HepG2 (cell line): Measurements from ENCODE around the gene CHDH. TPM values are rescaled to one million over a fixed set of nuclear protein-coding genes. Genes with fewer than 3 reads are reported as not detected.

Experiments used
- ATF1 ChIP-seq: IDR thresholded peaks from 2 replicates; pipeline ENCODE4 v1.6.1; 2016; ENCODE audit warnings: mild to moderate bottlenecking, control low read depth
- CCAR2 ChIP-seq: fragments of 200-400 bp; formaldehyde crosslinking; optimal IDR thresholded peaks from 2 replicates; pipeline ENCODE3; 2018; ENCODE audit warnings: low read depth, mild to moderate bottlenecking, low read length, moderate library complexity
- CREBL2 ChIP-seq: sonication (generic); formaldehyde crosslinking; IDR thresholded peaks from 2 replicates; pipeline ENCODE4 v1.8.1; 2023; ENCODE audit warnings: missing genetic modification reagents, mild to moderate bottlenecking, borderline replicate concordance
- HHEX ChIP-seq: IDR thresholded peaks from 2 replicates; pipeline ENCODE4 v1.6.1; 2016; ENCODE audit warnings: control low read depth
- HNF1A ChIP-seq, 2 experiments: sonication (generic) in 1 of 2; formaldehyde crosslinking in 1 of 2; IDR thresholded peaks; 2 replicates each; pipeline versions ENCODE4 v1.4.0 to v1.6.1; 2016 to 2020; ENCODE audit warnings: borderline replicate concordance in 1 of 2, low read depth in 1 of 2, mild to moderate bottlenecking in 1 of 2, missing genetic modification reagents in 1 of 2
- HNF4A ChIP-seq: sonication (generic); formaldehyde crosslinking; IDR thresholded peaks from 2 replicates; pipeline ENCODE4 v1.4.0; 2020; ENCODE audit warnings: missing genetic modification reagents
- KLF6 ChIP-seq: IDR thresholded peaks from 2 replicates; pipeline ENCODE4 v1.8.0; 2016; ENCODE audit warnings: missing biosample characterization, missing genetic modification reagents
- KMT2B ChIP-seq: IDR thresholded peaks from 2 replicates; pipeline ENCODE4 v1.6.1; 2016; ENCODE audit warnings: missing genetic modification reagents, missing compliant biosample characterization
- MEIS2 ChIP-seq: sonication (generic); formaldehyde crosslinking; IDR thresholded peaks from 2 replicates; pipeline ENCODE4 v1.9.0; 2021; ENCODE audit warnings: mild to moderate bottlenecking, missing genetic modification reagents
- NRL ChIP-seq: sonication (generic); formaldehyde crosslinking; IDR thresholded peaks from 2 replicates; pipeline ENCODE4 v1.5.0; 2020; ENCODE audit warnings: missing genetic modification reagents, mild to moderate bottlenecking, moderate library complexity, borderline replicate concordance
- RAD51 ChIP-seq: fragments of 450-650 bp; IDR thresholded peaks from 2 replicates; pipeline ENCODE4 v1.6.1; 2016; ENCODE audit warnings: borderline replicate concordance
- STAT6 ChIP-seq: sonication (generic); formaldehyde crosslinking; IDR thresholded peaks from 2 replicates; pipeline ENCODE4 v1.4.0; 2020; ENCODE audit warnings: missing genetic modification reagents, mild to moderate bottlenecking, borderline replicate concordance
- ZNF350 ChIP-seq: sonication (generic); formaldehyde crosslinking; IDR thresholded peaks from 2 replicates; pipeline ENCODE4 v1.4.0; 2020; ENCODE audit warnings: mild to moderate bottlenecking, low read depth, missing genetic modification reagents, borderline replicate concordance
- ZNF580 ChIP-seq: IDR thresholded peaks from 2 replicates; pipeline ENCODE4 v1.6.1; 2016; ENCODE audit warnings: low read depth, borderline replicate concordance
- ZNF639 ChIP-seq: conservative IDR thresholded peaks from 2 replicates; pipeline ENCODE4 v1.6.1; 2018; ENCODE audit warnings: missing genetic modification reagents
- ZNF704 ChIP-seq: sonication (generic); formaldehyde crosslinking; IDR thresholded peaks from 2 replicates; pipeline ENCODE4 v1.8.1; 2023; ENCODE audit warnings: mild to moderate bottlenecking, inconsistent platforms, moderate library complexity, missing genetic modification reagents, borderline replicate concordance
- ZNF883 ChIP-seq: sonication (generic); formaldehyde crosslinking; IDR thresholded peaks from 2 replicates; pipeline ENCODE4 v1.5.1; 2020; ENCODE audit warnings: mild to moderate bottlenecking, missing genetic modification reagents; ENCODE audit errors: not compliant biosample characterization
- ZSCAN29 ChIP-seq: sonication (generic); formaldehyde crosslinking; conservative IDR thresholded peaks from 2 replicates; pipeline ENCODE4 v1.4.0; 2020; ENCODE audit warnings: mild to moderate bottlenecking, missing genetic modification reagents
- polyA plus RNA-seq, 8 experiments: library from polyadenylated mRNA; depleted of rRNA in 3 of 8; stranded (reverse) in 7 of 8; unstranded in 1 of 8; fragments of >200 nt; fragmentation: Illumina TruSeq in 4 of 8; extraction: Trizol in 4 of 8; gene quantifications; 2 replicates each; pipeline versions ENCODE4 v1.2.1 to v1.2.3, GENCODE V29; 2011 to 2016; ENCODE audit warnings: low read depth in 4 of 8, missing spikeins in 1 of 8, mixed read lengths in 1 of 8; ENCODE audit not compliant: insufficient read depth in 1 of 8
- total RNA-seq, 5 experiments: library from RNA; depleted of rRNA; stranded (reverse); fragments of >200 nt; fragmentation: Illumina TruSeq; extraction: Trizol; gene quantifications; 2 replicates each; pipeline ENCODE4 v1.2.3, GENCODE V29; 2016; ENCODE audit warnings: low read depth in 1 of 5

The CHDH gene
- total and polyA plus RNA-seq, 2 of the 13 experiments (the other 11 are each of a cell fraction or from before 2014, with no cell fraction given), result 28.1 to 48.9 TPM

- TF ChIP-seq ZNF350 (CRISPR knock-in tag), result no peak
- no peak for TF ChIP-seq ZNF704 (CRISPR knock-in tag)
- TF ChIP-seq STAT6, result no peak
- TF ChIP-seq NRL (CRISPR knock-in tag), result no peak
- TF ChIP-seq ATF1 (CRISPR knock-in tag), result no peak
- no peak for TF ChIP-seq ZNF883 (CRISPR knock-in tag)
- TF ChIP-seq HNF4A, result no peak
- TF ChIP-seq ZNF639, result no peak
- TF ChIP-seq HNF1A (IDR thresholded peaks at IDR 0.05; ENCODE audit: low read depth), result 0 out of 2 replicates have a peak, but pooled peaks have one; percentile 43
- TF ChIP-seq HNF1A (CRISPR knock-in tag; IDR thresholded peaks at IDR 0.05; ENCODE audit: borderline replicate concordance), result no peak
- TF ChIP-seq RAD51, result no peak
- TF ChIP-seq CREBL2 (CRISPR knock-in tag), result no peak
- TF ChIP-seq ZNF580 (CRISPR knock-in tag), result no peak
- no peak for TF ChIP-seq HHEX (CRISPR knock-in tag)
- no peak for TF ChIP-seq KLF6 (CRISPR knock-in tag)
- no peak for TF ChIP-seq CCAR2
- no peak for TF ChIP-seq KMT2B
- TF ChIP-seq MEIS2 (CRISPR knock-in tag), result no peak
- TF ChIP-seq ZSCAN29 (CRISPR knock-in tag), result no peak
These were observed 39.8 kb downstream of the CHDH start (continued) for GRCh38 chr3:53806182-53807116.
